HepG2 (cell line): Measurements from ENCODE around the gene NXN. TPM values are rescaled to one million over a fixed set of nuclear protein-coding genes. Genes with fewer than 3 reads are reported as not detected.

Source experiments
- ATAC-seq: fragments of 200-7000 bp; cut with Tn5 transposase; 3 replicates; pipeline ENCODE4 v1.9.1; 2020; ENCODE audit warnings: mild to moderate bottlenecking, moderate library complexity
- BruUV-seq: library from RNA; stranded (reverse); fragments of 400-500 nt; replicated peaks from 2 replicates; lab custom pipeline; 2021; lab: Mats Ljungman, UMichigan
- CTCF ChIA-PET: fragments of 300-600 bp; formaldehyde crosslinking; extraction: SDS; loops from one replicate; lab custom pipeline; 2021; ENCODE audit warnings: low total read pairs, inconsistent platforms, low intra/inter-chr PET ratio; lab: Yijun Ruan, JAX
- POLR2A ChIA-PET: fragments of 350-600 bp; sonication (Branson Sonifier 250); formaldehyde crosslinking; loops from one replicate; lab custom pipeline; 2020; ENCODE audit warnings: antibody characterized with exemption, inconsistent platforms; lab: Yijun Ruan, JAX
- DNase-seq: peaks from one replicate; pipeline ENCODE4 v3.0.0-alpha.2; 2015; ENCODE audit warnings: low spot score
- FAIRE-seq: peaks from 3 replicates; lab custom pipeline; 2011; peaks lifted over from hg19 to GRCh38; lab: Jason Lieb, UNC
- H2AFZ ChIP-seq: one replicate; pipeline ENCODE4 v1.6.1; 2011; ENCODE audit warnings: low read length, inconsistent platforms
- H3K27ac ChIP-seq: fragments of 300-600 bp; 3 replicates; pipeline ENCODE4 v1.8.0; 2011; ENCODE audit warnings: mixed run types, mild to moderate bottlenecking, mixed read lengths, low read length, inconsistent platforms; ENCODE audit not compliant: insufficient read depth; ENCODE audit errors: extremely low read length
- H3K27me3 ChIP-seq, 2 experiments: fragments of 200-600 bp in 1 of 2; 2 replicates in 1 of 2; 3 replicates in 1 of 2; pipeline versions ENCODE4 v1.6.0 to v1.8.0; 2011; ENCODE audit warnings: low read length in 2 of 2, mild to moderate bottlenecking in 2 of 2, moderate library complexity in 2 of 2, inconsistent platforms in 1 of 2; ENCODE audit not compliant: insufficient read depth in 2 of 2, control insufficient read depth in 1 of 2
- H3K36me3 ChIP-seq, 2 experiments: fragments of 200-600 bp in 1 of 2; replicated peaks in 1 of 2; 2 replicates in 1 of 2; 3 replicates in 1 of 2; pipeline versions ENCODE4 v1.5.1 to v1.8.0; 2011; ENCODE audit warnings: low read length in 2 of 2, inconsistent platforms in 1 of 2; ENCODE audit not compliant: insufficient read depth in 2 of 2, control insufficient read depth in 1 of 2
- H3K4me1 ChIP-seq: 2 replicates; pipeline ENCODE4 v1.5.1; 2012; ENCODE audit warnings: low read length, inconsistent platforms; ENCODE audit not compliant: insufficient read depth
- H3K4me2 ChIP-seq: 2 replicates; pipeline ENCODE4 v1.6.0; 2011; ENCODE audit warnings: low read depth, low read length, inconsistent platforms
- H3K4me3 ChIP-seq, 3 experiments: fragments of 200-600 bp in 1 of 3; sonication (generic), shearing (Covaris generic) in 1 of 3; replicated peaks in 1 of 3; 2 replicates each; pipeline ENCODE4 v1.5.1; 2011 to 2016; ENCODE audit warnings: low read length in 3 of 3, inconsistent platforms in 2 of 3, low read depth in 2 of 3, mild to moderate bottlenecking in 2 of 3, control low read depth in 1 of 3, mixed read lengths in 1 of 3; ENCODE audit not compliant: insufficient read depth in 1 of 3
- H3K79me2 ChIP-seq: one replicate; pipeline ENCODE4 v1.6.1; 2011; ENCODE audit warnings: low read length, inconsistent platforms; ENCODE audit not compliant: insufficient read depth
- H3K9ac ChIP-seq: 2 replicates; pipeline ENCODE4 v1.6.0; 2011; ENCODE audit warnings: mild to moderate bottlenecking, low read depth, low read length, inconsistent platforms; ENCODE audit not compliant: insufficient read depth
- H3K9me3 ChIP-seq: 2 replicates; pipeline ENCODE4 v1.5.1; 2012; ENCODE audit warnings: mild to moderate bottlenecking, low read length
- H4K20me1 ChIP-seq: 2 replicates; pipeline ENCODE4 v1.6.0; 2011; ENCODE audit warnings: inconsistent platforms, mild to moderate bottlenecking, low read length, moderate library complexity; ENCODE audit not compliant: insufficient read depth
- HDAC1 ChIP-seq: sonication (generic); formaldehyde crosslinking; IDR thresholded peaks from 2 replicates; pipeline ENCODE4 v1.5.1; 2020; ENCODE audit warnings: mild to moderate bottlenecking, missing genetic modification reagents
- KLF6 ChIP-seq: IDR thresholded peaks from 2 replicates; pipeline ENCODE4 v1.8.0; 2016; ENCODE audit warnings: missing biosample characterization, missing genetic modification reagents
- NR2C2 ChIP-seq: sonication (generic); formaldehyde crosslinking; IDR thresholded peaks from 2 replicates; pipeline ENCODE4 v1.4.0; 2020; ENCODE audit warnings: missing genetic modification reagents, mild to moderate bottlenecking, moderate library complexity, borderline replicate concordance
- PAWR ChIP-seq: sonication (generic); formaldehyde crosslinking; IDR thresholded peaks from 2 replicates; pipeline ENCODE4 v1.4.0; 2020; ENCODE audit warnings: missing genetic modification reagents, mild to moderate bottlenecking, borderline replicate concordance
- PITX1 ChIP-seq: sonication (generic); formaldehyde crosslinking; IDR thresholded peaks from 2 replicates; pipeline ENCODE4 v1.5.1; 2020; ENCODE audit warnings: mild to moderate bottlenecking, missing genetic modification reagents
- RXRA ChIP-seq: sonication (generic); formaldehyde crosslinking; IDR thresholded peaks from 2 replicates; pipeline ENCODE4 v1.5.1; 2020; ENCODE audit warnings: missing genetic modification reagents
- TCF7 ChIP-seq: sonication (generic); IDR thresholded peaks from 2 replicates; pipeline ENCODE4 v1.6.1; 2016; ENCODE audit warnings: antibody characterized with exemption, low read depth
- THRA ChIP-seq: sonication (generic); formaldehyde crosslinking; IDR thresholded peaks from 2 replicates; pipeline ENCODE4 v1.4.0; 2020; ENCODE audit warnings: missing genetic modification reagents, borderline replicate concordance
- ZBTB10 ChIP-seq: sonication (generic); formaldehyde crosslinking; IDR thresholded peaks from 2 replicates; pipeline ENCODE4 v1.4.0; 2020; ENCODE audit warnings: missing genetic modification reagents, borderline replicate concordance
- ZNF768 ChIP-seq: sonication (generic); formaldehyde crosslinking; IDR thresholded peaks from 2 replicates; pipeline ENCODE4 v1.4.0; 2020; ENCODE audit warnings: missing genetic modification reagents
- WGBS: methylation state at CpG from one replicate; pipeline ENCODE4 v1.1.6; 2017; ENCODE audit warnings: low lambda C conversion rate; 5-methylcytosine and 5-hydroxymethylcytosine counted together
- in situ Hi-C: cut with HindIII; loops from 2 replicates; pipeline ENCODE4 v1.10.0; 2017; ENCODE audit warnings: low pct_unique_long_range_greater_than_20kb; ENCODE audit not compliant: extremely low pct_ligation_motif_present
- intact Hi-C: fragments of 100-400 bp; cut with micrococcal nuclease; formaldehyde crosslinking; loops from one replicate; pipeline ENCODE4 v1.10.0; 2022; ENCODE audit not compliant: unreplicated experiment
- polyA plus RNA-seq, 8 experiments: library from polyadenylated mRNA; depleted of rRNA in 3 of 8; stranded (reverse) in 7 of 8; unstranded in 1 of 8; fragments of >200 nt; fragmentation: Illumina TruSeq in 4 of 8; extraction: Trizol in 4 of 8; gene quantifications; 2 replicates each; pipeline versions ENCODE4 v1.2.1 to v1.2.3, GENCODE V29; 2011 to 2016; ENCODE audit warnings: low read depth in 4 of 8, missing spikeins in 1 of 8, mixed read lengths in 1 of 8; ENCODE audit not compliant: insufficient read depth in 1 of 8
- total RNA-seq, 5 experiments: library from RNA; depleted of rRNA; stranded (reverse); fragments of >200 nt; fragmentation: Illumina TruSeq; extraction: Trizol; gene quantifications; 2 replicates each; pipeline ENCODE4 v1.2.3, GENCODE V29; 2016; ENCODE audit warnings: low read depth in 1 of 5
- TF ChIP-seq, protein P1 (sequence below): sonication (generic); formaldehyde crosslinking; IDR thresholded peaks from 2 replicates; pipeline ENCODE4 v1.5.1; 2020; ENCODE audit warnings: mild to moderate bottlenecking, missing genetic modification reagents, moderate library complexity
- TF ChIP-seq, protein P2 (sequence below): sonication (generic); formaldehyde crosslinking; IDR thresholded peaks from 2 replicates; pipeline ENCODE4 v1.4.0; 2020; ENCODE audit warnings: missing genetic modification reagents

The NXN gene
- total and polyA plus RNA-seq, 2 of the 13 experiments (the other 11 are each of a cell fraction or from before 2014, with no cell fraction given) = 22.2 to 24.3 TPM

DNA sequence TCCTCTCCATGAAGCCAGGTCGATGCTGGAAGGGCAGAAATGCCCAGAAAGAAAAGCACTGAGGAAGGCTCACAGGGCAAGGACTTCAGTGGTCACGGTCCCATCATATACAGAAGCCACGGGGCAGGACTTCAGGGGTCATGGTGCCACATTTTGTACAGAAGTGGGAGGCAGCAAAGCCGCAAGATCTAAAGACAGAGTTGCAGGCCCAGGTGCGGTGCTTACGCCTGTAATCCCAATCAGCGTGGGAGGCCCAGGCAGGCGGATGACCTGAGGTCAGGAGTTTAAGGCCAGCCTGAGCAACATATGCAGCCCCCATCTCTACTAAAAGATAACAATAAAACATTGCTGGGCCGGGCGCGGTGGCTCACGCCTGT lies 96.0 kb downstream of the NXN start:
- Histone ChIP-seq H3K79me2 (peaks cover 3% of the 10 kb centered on the region), H3K4me2 (peak overlapping the region; percentile 82), H3K4me1 (peaks cover 24% of the 10 kb centered on the region), H3K36me3 (no peaks in the 10 kb centered on the region; a peak in 1 of 5 replicates), H3K9me3 (no peaks in the 10 kb centered on the region), H3K27me3 (no peaks in the 10 kb centered on the region), H3K9ac (no peak overlapping the region), H2AFZ (no peak overlapping the region), H3K27ac (peak overlapping the region; percentile 61), H3K4me3 (peak overlapping the region in 2 of 3 experiments; percentile 8 to 53; a peak in 3 of 6 replicates), H4K20me1 (no peaks in the 10 kb centered on the region)
- intact Hi-C loops (loop anchor here (1.0 kb wide), 1 partner anchor 47 kb away; no protein-coding TSS in a partner anchor), in situ Hi-C loops (loop anchor here (5.0 kb wide), 1 partner anchor 99 kb away; no protein-coding TSS in a partner anchor)
- CTCF ChIA-PET = no interaction called here
- no peak for FAIRE-seq
- no TSS peak for BruUV-seq
- DNase-seq = peak; percentile 51
- POLR2A ChIA-PET = interaction anchor here (1.7 kb wide), 1 partner anchor 97 kb away, joined by 9 read pairs; the partner anchor contains the start of gene NXN
- peak; percentile 60 for ATAC-seq
- 49% methylated on average over 12 of the region's 12 CpGs for WGBS
- TF ChIP-seq ZNF768 (CRISPR knock-in tag) = 0 out of 2 replicates have a peak, but pooled peaks have one; percentile 30
- no peak for TF ChIP-seq KLF6
- peak; percentile 36; the same call in 1 of the 2 replicates for TF ChIP-seq NR2C2 (CRISPR knock-in tag)
- peak; percentile 83 for TF ChIP-seq RXRA (CRISPR knock-in tag)
- no peak for TF ChIP-seq PAWR
- no peak for TF ChIP-seq ZBTB10 (CRISPR knock-in tag)
- TF ChIP-seq PITX1 (CRISPR knock-in tag) = 0 out of 2 replicates have a peak, but pooled peaks have one; percentile 25
- TF ChIP-seq THRA (CRISPR knock-in tag) = peak; percentile 44; the same call in 1 of the 2 replicates
- 0 out of 2 replicates have a peak, but pooled peaks have one; percentile 32 for TF ChIP-seq HDAC1 (CRISPR knock-in tag)
- TF ChIP-seq, protein P1, sequence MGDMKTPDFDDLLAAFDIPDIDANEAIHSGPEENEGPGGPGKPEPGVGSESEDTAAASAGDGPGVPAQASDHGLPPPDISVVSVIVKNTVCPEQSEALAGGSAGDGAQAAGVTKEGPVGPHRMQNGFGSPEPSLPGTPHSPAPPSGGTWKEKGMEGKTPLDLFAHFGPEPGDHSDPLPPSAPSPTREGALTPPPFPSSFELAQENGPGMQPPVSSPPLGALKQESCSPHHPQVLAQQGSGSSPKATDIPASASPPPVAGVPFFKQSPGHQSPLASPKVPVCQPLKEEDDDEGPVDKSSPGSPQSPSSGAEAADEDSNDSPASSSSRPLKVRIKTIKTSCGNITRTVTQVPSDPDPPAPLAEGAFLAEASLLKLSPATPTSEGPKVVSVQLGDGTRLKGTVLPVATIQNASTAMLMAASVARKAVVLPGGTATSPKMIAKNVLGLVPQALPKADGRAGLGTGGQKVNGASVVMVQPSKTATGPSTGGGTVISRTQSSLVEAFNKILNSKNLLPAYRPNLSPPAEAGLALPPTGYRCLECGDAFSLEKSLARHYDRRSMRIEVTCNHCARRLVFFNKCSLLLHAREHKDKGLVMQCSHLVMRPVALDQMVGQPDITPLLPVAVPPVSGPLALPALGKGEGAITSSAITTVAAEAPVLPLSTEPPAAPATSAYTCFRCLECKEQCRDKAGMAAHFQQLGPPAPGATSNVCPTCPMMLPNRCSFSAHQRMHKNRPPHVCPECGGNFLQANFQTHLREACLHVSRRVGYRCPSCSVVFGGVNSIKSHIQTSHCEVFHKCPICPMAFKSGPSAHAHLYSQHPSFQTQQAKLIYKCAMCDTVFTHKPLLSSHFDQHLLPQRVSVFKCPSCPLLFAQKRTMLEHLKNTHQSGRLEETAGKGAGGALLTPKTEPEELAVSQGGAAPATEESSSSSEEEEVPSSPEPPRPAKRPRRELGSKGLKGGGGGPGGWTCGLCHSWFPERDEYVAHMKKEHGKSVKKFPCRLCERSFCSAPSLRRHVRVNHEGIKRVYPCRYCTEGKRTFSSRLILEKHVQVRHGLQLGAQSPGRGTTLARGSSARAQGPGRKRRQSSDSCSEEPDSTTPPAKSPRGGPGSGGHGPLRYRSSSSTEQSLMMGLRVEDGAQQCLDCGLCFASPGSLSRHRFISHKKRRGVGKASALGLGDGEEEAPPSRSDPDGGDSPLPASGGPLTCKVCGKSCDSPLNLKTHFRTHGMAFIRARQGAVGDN (CRISPR knock-in tag) = peak; percentile 63
- 0 out of 2 replicates have a peak, but pooled peaks have one; percentile 12 for TF ChIP-seq TCF7
- TF ChIP-seq, protein P2, sequence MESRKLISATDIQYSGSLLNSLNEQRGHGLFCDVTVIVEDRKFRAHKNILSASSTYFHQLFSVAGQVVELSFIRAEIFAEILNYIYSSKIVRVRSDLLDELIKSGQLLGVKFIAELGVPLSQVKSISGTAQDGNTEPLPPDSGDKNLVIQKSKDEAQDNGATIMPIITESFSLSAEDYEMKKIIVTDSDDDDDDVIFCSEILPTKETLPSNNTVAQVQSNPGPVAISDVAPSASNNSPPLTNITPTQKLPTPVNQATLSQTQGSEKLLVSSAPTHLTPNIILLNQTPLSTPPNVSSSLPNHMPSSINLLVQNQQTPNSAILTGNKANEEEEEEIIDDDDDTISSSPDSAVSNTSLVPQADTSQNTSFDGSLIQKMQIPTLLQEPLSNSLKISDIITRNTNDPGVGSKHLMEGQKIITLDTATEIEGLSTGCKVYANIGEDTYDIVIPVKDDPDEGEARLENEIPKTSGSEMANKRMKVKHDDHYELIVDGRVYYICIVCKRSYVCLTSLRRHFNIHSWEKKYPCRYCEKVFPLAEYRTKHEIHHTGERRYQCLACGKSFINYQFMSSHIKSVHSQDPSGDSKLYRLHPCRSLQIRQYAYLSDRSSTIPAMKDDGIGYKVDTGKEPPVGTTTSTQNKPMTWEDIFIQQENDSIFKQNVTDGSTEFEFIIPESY (CRISPR knock-in tag) = peak; percentile 95
